ENCODE data around the gene RAB28. TPM values are rescaled to one million over a fixed set of nuclear protein-coding genes. Genes with fewer than 3 reads are reported as not detected.
A peak's percentile ranks its signal among the peaks of the same experiment; 100 is the strongest.

The RAB28 gene
- 1 to 10 TPM; 5.8 to 7.2 TPM for polyA plus RNA-seq

- 0 to 1% methylated on average over 53 to 59 of the region's 59 CpGs for WGBS, 2 donors
- Histone ChIP-seq H3K4me3 (ENCODE audit: low read depth in 1 of 2, low read length in 2 of 2) (peak within 1 kb of the TSS; percentile 86 to 97), H3K36me3 (ENCODE audit: control insufficient read depth in 2 of 2, insufficient read depth in 2 of 2, low read length in 1 of 2) (no peaks in the 10 kb centered on the region), H3K27me3 (ENCODE audit: control insufficient read depth in 1 of 2, insufficient read depth in 2 of 2, low read length in 2 of 2) (no peaks in the 10 kb centered on the region), H3K4me1 (ENCODE audit: control insufficient read depth in 2 of 2, insufficient read depth in 2 of 2, low read length in 1 of 2) (peaks cover 0 to 6% of the 10 kb centered on the region in 2 donors), H3K27ac (ENCODE audit: low read depth in 2 of 2, low read length in 1 of 2) (peak within 1 kb of the TSS; percentile 91 to 94), H3K9me3 (ENCODE audit: control insufficient read depth in 2 of 2, insufficient read depth in 1 of 2, low read depth in 1 of 2, low read length in 1 of 2) (no peaks in the 10 kb centered on the region)
Measured at GRCh38 chr4:13484122-13484748, at the start of gene RAB28. TSS of gene RAB28 (minus strand) at chr4:13484340.

GRCh38 chr4:13531625-13531998 lies 47.5 kb upstream of the RAB28 start:
- Histone ChIP-seq H3K4me3 (ENCODE audit: low read depth in 1 of 2, low read length in 2 of 2) (no peak overlapping the region), H3K27me3 (ENCODE audit: control insufficient read depth in 1 of 2, insufficient read depth in 2 of 2, low read length in 2 of 2) (peaks cover 11 to 37% of the 10 kb centered on the region in 2 donors), H3K36me3 (ENCODE audit: control insufficient read depth in 2 of 2, insufficient read depth in 2 of 2, low read length in 1 of 2) (no peaks in the 10 kb centered on the region), H3K9me3 (ENCODE audit: control insufficient read depth in 2 of 2, insufficient read depth in 1 of 2, low read depth in 1 of 2, low read length in 1 of 2) (peaks cover 4 to 7% of the 10 kb centered on the region in 2 donors), H3K27ac (ENCODE audit: low read depth in 2 of 2, low read length in 1 of 2) (no peak overlapping the region), H3K4me1 (ENCODE audit: control insufficient read depth in 2 of 2, insufficient read depth in 2 of 2, low read length in 1 of 2) (peaks cover 5 to 14% of the 10 kb centered on the region in 2 donors)
- WGBS, 2 donors: 31 to 45% methylated on average over 8 of the region's 8 CpGs

GRCh38 chr4:13530823-13531624 lies 46.9 kb upstream of the RAB28 start:
- H3K27ac ChIP-seq (ENCODE audit: low read depth in 2 of 2, low read length in 1 of 2): no peak overlapping the region
- 9 to 28% methylated on average over 35 of the region's 35 CpGs for WGBS, 2 donors
- H3K4me1 ChIP-seq (ENCODE audit: control insufficient read depth in 2 of 2, insufficient read depth in 2 of 2, low read length in 1 of 2): peaks cover 5 to 12% of the 10 kb centered on the region in 2 donors
- peaks cover 10 to 37% of the 10 kb centered on the region in 2 donors for H3K27me3 ChIP-seq (ENCODE audit: control insufficient read depth in 1 of 2, insufficient read depth in 2 of 2, low read length in 2 of 2)
- H3K4me3 ChIP-seq (ENCODE audit: low read depth in 1 of 2, low read length in 2 of 2): no peak overlapping the region
- no peaks in the 10 kb centered on the region for H3K36me3 ChIP-seq (ENCODE audit: control insufficient read depth in 2 of 2, insufficient read depth in 2 of 2, low read length in 1 of 2)
- peaks cover 4% of the 10 kb centered on the region in 2 donors for H3K9me3 ChIP-seq (ENCODE audit: control insufficient read depth in 2 of 2, insufficient read depth in 1 of 2, low read depth in 1 of 2, low read length in 1 of 2)

- H3K4me3 ChIP-seq (ENCODE audit: low read depth in 1 of 2, low read length in 2 of 2): peak overlapping the region in 1 of 2 donors; percentile 16
- H3K27me3 ChIP-seq (ENCODE audit: control insufficient read depth in 1 of 2, insufficient read depth in 2 of 2, low read length in 2 of 2): peaks cover 3 to 39% of the 10 kb centered on the region in 2 donors
- H3K4me1 ChIP-seq (ENCODE audit: control insufficient read depth in 2 of 2, insufficient read depth in 2 of 2, low read length in 1 of 2): peaks cover 5 to 12% of the 10 kb centered on the region in 2 donors
- H3K27ac ChIP-seq (ENCODE audit: low read depth in 2 of 2, low read length in 1 of 2): no peak overlapping the region
- no peaks in the 10 kb centered on the region for H3K36me3 ChIP-seq (ENCODE audit: control insufficient read depth in 2 of 2, insufficient read depth in 2 of 2, low read length in 1 of 2)
- peaks cover 9 to 11% of the 10 kb centered on the region in 2 donors for H3K9me3 ChIP-seq (ENCODE audit: control insufficient read depth in 2 of 2, insufficient read depth in 1 of 2, low read depth in 1 of 2, low read length in 1 of 2)
- WGBS, 2 donors: 13 to 26% methylated on average over 37 of the region's 37 CpGs
Measured at GRCh38 chr4:13529128-13529919, 45.2 kb upstream of the RAB28 start.

- 5 to 10% methylated on average over 5 of the region's 5 CpGs for WGBS, 2 donors
- Histone ChIP-seq H3K36me3 (ENCODE audit: control insufficient read depth in 2 of 2, insufficient read depth in 2 of 2, low read length in 1 of 2) (no peaks in the 10 kb centered on the region), H3K4me1 (ENCODE audit: control insufficient read depth in 2 of 2, insufficient read depth in 2 of 2, low read length in 1 of 2) (peaks cover 5 to 12% of the 10 kb centered on the region in 2 donors), H3K27ac (ENCODE audit: low read depth in 2 of 2, low read length in 1 of 2) (no peak overlapping the region), H3K27me3 (ENCODE audit: control insufficient read depth in 1 of 2, insufficient read depth in 2 of 2, low read length in 2 of 2) (peaks cover 8 to 40% of the 10 kb centered on the region in 2 donors), H3K9me3 (ENCODE audit: control insufficient read depth in 2 of 2, insufficient read depth in 1 of 2, low read depth in 1 of 2, low read length in 1 of 2) (peaks cover 15% of the 10 kb centered on the region in 2 donors), H3K4me3 (ENCODE audit: low read depth in 1 of 2, low read length in 2 of 2) (peak overlapping the region in 1 of 2 donors; percentile 16)
Measured at GRCh38 chr4:13528821-13529127, 44.6 kb upstream of the RAB28 start.

- peaks cover 17 to 18% of the 10 kb centered on the region in 2 donors for H3K9me3 ChIP-seq (ENCODE audit: control insufficient read depth in 2 of 2, insufficient read depth in 1 of 2, low read depth in 1 of 2, low read length in 1 of 2)
- peak overlapping the region in 1 of 2 donors; percentile 16 for H3K4me3 ChIP-seq (ENCODE audit: low read depth in 1 of 2, low read length in 2 of 2)
- H3K27ac ChIP-seq (ENCODE audit: low read depth in 2 of 2, low read length in 1 of 2): no peak overlapping the region
- no peaks in the 10 kb centered on the region for H3K36me3 ChIP-seq (ENCODE audit: control insufficient read depth in 2 of 2, insufficient read depth in 2 of 2, low read length in 1 of 2)
- WGBS, 2 donors: 6% methylated on average over 35 of the region's 35 CpGs
- H3K27me3 ChIP-seq (ENCODE audit: control insufficient read depth in 1 of 2, insufficient read depth in 2 of 2, low read length in 2 of 2): peaks cover 14 to 42% of the 10 kb centered on the region in 2 donors
- H3K4me1 ChIP-seq (ENCODE audit: control insufficient read depth in 2 of 2, insufficient read depth in 2 of 2, low read length in 1 of 2): peaks cover 5 to 12% of the 10 kb centered on the region in 2 donors
Measured at GRCh38 chr4:13527981-13528820, 44.1 kb upstream of the RAB28 start.

- WGBS, 2 donors: 4 to 9% methylated on average over 40 to 46 of the region's 46 CpGs
- H3K27me3 ChIP-seq (ENCODE audit: control insufficient read depth in 1 of 2, insufficient read depth in 2 of 2, low read length in 2 of 2): peaks cover 14 to 48% of the 10 kb centered on the region in 2 donors
Measured at GRCh38 chr4:13527192-13527980, 43.2 kb upstream of the RAB28 start.

GRCh38 chr4:13526658-13527057 lies 42.5 kb upstream of the RAB28 start:
- H3K9me3 ChIP-seq (ENCODE audit: control insufficient read depth in 2 of 2, insufficient read depth in 1 of 2, low read depth in 1 of 2, low read length in 1 of 2): peaks cover 18 to 21% of the 10 kb centered on the region in 2 donors
- H3K27me3 ChIP-seq (ENCODE audit: control insufficient read depth in 1 of 2, insufficient read depth in 2 of 2, low read length in 2 of 2): peaks cover 14 to 46% of the 10 kb centered on the region in 2 donors
- peaks cover 7 to 12% of the 10 kb centered on the region in 2 donors for H3K4me1 ChIP-seq (ENCODE audit: control insufficient read depth in 2 of 2, insufficient read depth in 2 of 2, low read length in 1 of 2)
- no peak overlapping the region for H3K27ac ChIP-seq (ENCODE audit: low read depth in 2 of 2, low read length in 1 of 2)
- H3K36me3 ChIP-seq (ENCODE audit: control insufficient read depth in 2 of 2, insufficient read depth in 2 of 2, low read length in 1 of 2): no peaks in the 10 kb centered on the region
- 51 to 66% methylated on average over 3 of the region's 3 CpGs for WGBS, 2 donors
- H3K4me3 ChIP-seq (ENCODE audit: low read depth in 1 of 2, low read length in 2 of 2): no peak overlapping the region

More at GRCh38 chr4:13527192-13527980, 43.2 kb upstream of the RAB28 start:
- no peak overlapping the region for H3K4me3 ChIP-seq (ENCODE audit: low read depth in 1 of 2, low read length in 2 of 2)
- no peak overlapping the region for H3K27ac ChIP-seq (ENCODE audit: low read depth in 2 of 2, low read length in 1 of 2)
- H3K9me3 ChIP-seq (ENCODE audit: control insufficient read depth in 2 of 2, insufficient read depth in 1 of 2, low read depth in 1 of 2, low read length in 1 of 2): peaks cover 18 to 21% of the 10 kb centered on the region in 2 donors
- H3K4me1 ChIP-seq (ENCODE audit: control insufficient read depth in 2 of 2, insufficient read depth in 2 of 2, low read length in 1 of 2): peaks cover 5 to 12% of the 10 kb centered on the region in 2 donors
- no peaks in the 10 kb centered on the region for H3K36me3 ChIP-seq (ENCODE audit: control insufficient read depth in 2 of 2, insufficient read depth in 2 of 2, low read length in 1 of 2)

Measured in esophagus (tissue), 2 donors.